SK-N-SH (cell line): Measurements from ENCODE around the gene CDH26. TPM values are rescaled to one million over a fixed set of nuclear protein-coding genes. Genes with fewer than 3 reads are reported as not detected.

ENCODE experiments used
- CTCF ChIA-PET: fragments of 300-600, 350-600 bp; formaldehyde crosslinking; extraction: SDS; loops from one replicate; lab custom pipeline; 2021; lab: Yijun Ruan, JAX
- POLR2A ChIA-PET: fragments of 350-600 bp; sonication (Branson Sonifier 250); formaldehyde crosslinking; extraction: SDS; loops from one replicate; lab custom pipeline; 2020; ENCODE audit warnings: antibody characterized with exemption, inconsistent platforms; lab: Yijun Ruan, JAX
- DNase-seq: peaks from one replicate; pipeline ENCODE4 v3.0.0; 2012
- H2AFZ ChIP-seq: fragments of 200-600 bp; sonication (generic); 2 replicates; pipeline ENCODE4 v1.8.1; 2016; ENCODE audit warnings: antibody characterized with exemption, mild to moderate bottlenecking, low read depth
- H3F3A ChIP-seq: fragments of 200-600 bp; sonication (generic); replicated peaks from 2 replicates; pipeline ENCODE3; 2016; ENCODE audit warnings: antibody characterized with exemption, mild to moderate bottlenecking; ENCODE audit not compliant: insufficient read depth
- H3K27ac ChIP-seq, 2 experiments: fragments of 200-500 bp in 1 of 2; fragments of 200-600 bp in 1 of 2; sonication (Bioruptor generic) in 1 of 2; sonication (generic), shearing (Covaris generic) in 1 of 2; 2 replicates each; pipeline versions ENCODE4 v1.5.1 to v1.6.1; 2014 to 2016; ENCODE audit warnings: low read depth in 2 of 2, inconsistent platforms in 1 of 2, low read length in 1 of 2, mild to moderate bottlenecking in 1 of 2, mixed read lengths in 1 of 2
- H3K27me3 ChIP-seq: fragments of 200-600 bp; sonication (generic), shearing (Covaris generic); 2 replicates; pipeline ENCODE4 v1.6.1; 2016; ENCODE audit warnings: mixed run types; ENCODE audit not compliant: insufficient read depth
- H3K36me3 ChIP-seq, 2 experiments: fragments of 200-500 bp in 1 of 2; fragments of 200-600 bp in 1 of 2; sonication (Bioruptor generic) in 1 of 2; sonication (generic) in 1 of 2; replicated peaks in 1 of 2; 2 replicates each; pipeline versions ENCODE3 to v1.5.1; 2014 to 2016; ENCODE audit warnings: low read length in 1 of 2, mild to moderate bottlenecking in 1 of 2; ENCODE audit not compliant: insufficient read depth in 2 of 2, control insufficient read depth in 1 of 2
- H3K4me1 ChIP-seq, 2 experiments: fragments of 200-500 bp in 1 of 2; fragments of 200-600 bp in 1 of 2; sonication (Bioruptor generic) in 1 of 2; sonication (generic), shearing (Covaris generic) in 1 of 2; 2 replicates each; pipeline versions ENCODE4 v1.5.1 to v1.6.1; 2014 to 2016; ENCODE audit warnings: low read depth in 1 of 2, low read length in 1 of 2, mixed run types in 1 of 2; ENCODE audit not compliant: insufficient read depth in 2 of 2, control insufficient read depth in 1 of 2
- H3K4me2 ChIP-seq: fragments of 200-600 bp; sonication (generic), shearing (Covaris generic); 2 replicates; pipeline ENCODE4 v1.6.1; 2017; ENCODE audit warnings: mixed run types
- H3K4me3 ChIP-seq, 2 experiments: fragments of 200-500 bp in 1 of 2; fragments of 200-600 bp in 1 of 2; sonication (Bioruptor generic) in 1 of 2; sonication (generic), shearing (Covaris generic) in 1 of 2; 2 replicates each; pipeline versions ENCODE4 v1.5.1 to v1.8.1; 2014 to 2016; ENCODE audit warnings: low read depth in 2 of 2, inconsistent platforms in 1 of 2, low read length in 1 of 2, mild to moderate bottlenecking in 1 of 2, mixed read lengths in 1 of 2, moderate library complexity in 1 of 2
- H3K79me2 ChIP-seq: fragments of 200-600 bp; sonication (generic); 2 replicates; pipeline ENCODE4 v1.8.1; 2017; ENCODE audit warnings: mild to moderate bottlenecking; ENCODE audit not compliant: insufficient read depth
- H3K9ac ChIP-seq: fragments of 200-600 bp; sonication (generic); 2 replicates; pipeline ENCODE4 v1.6.1; 2017; ENCODE audit warnings: mixed run types
- H3K9me2 ChIP-seq: fragments of 200-600 bp; sonication (generic); 2 replicates; pipeline ENCODE4 v1.6.1; 2017; ENCODE audit warnings: mixed run types
- H3K9me3 ChIP-seq: fragments of 200-600 bp; sonication (generic); 2 replicates; pipeline ENCODE4 v1.6.1; 2017; ENCODE audit warnings: mixed run types, mild to moderate bottlenecking, moderate library complexity
- H4K20me1 ChIP-seq: fragments of 200-600 bp; sonication (generic); 2 replicates; pipeline ENCODE4 v1.6.1; 2017; ENCODE audit warnings: mild to moderate bottlenecking, mixed run types; ENCODE audit not compliant: insufficient read depth
- CHD2 ChIP-seq: fragments of 150-350 bp; IDR thresholded peaks from 2 replicates; pipeline ENCODE4 v1.6.1; 2018; ENCODE audit warnings: low read length; ENCODE audit not compliant: partially characterized antibody
- EP300 ChIP-seq, 2 experiments: IDR thresholded peaks; 2 replicates each; pipeline versions ENCODE4 v1.4.0 to v1.6.1; 2012; ENCODE audit warnings: borderline replicate concordance in 1 of 2, low read depth in 1 of 2, low read length in 1 of 2
- EZH2phosphoT487 ChIP-seq: fragments of 200-600 bp; sonication (generic); IDR thresholded peaks from 2 replicates; pipeline ENCODE4 v1.6.1; 2017; ENCODE audit warnings: low read depth, mixed run types, mild to moderate bottlenecking, antibody characterized with exemption, moderate library complexity, borderline replicate concordance
- FOSL2 ChIP-seq: IDR thresholded peaks from 2 replicates; pipeline ENCODE4 v1.4.0; 2012; ENCODE audit warnings: low read depth, mild to moderate bottlenecking, moderate library complexity, borderline replicate concordance
- FOXJ3 ChIP-seq: sonication (generic); formaldehyde crosslinking; IDR thresholded peaks from 2 replicates; pipeline ENCODE4 v1.5.1; 2020; ENCODE audit warnings: mild to moderate bottlenecking, missing genetic modification reagents
- GABPA ChIP-seq: IDR thresholded peaks from 2 replicates; pipeline ENCODE4 v1.4.0; 2012; ENCODE audit warnings: low read depth, mild to moderate bottlenecking
- JUND ChIP-seq: IDR thresholded peaks from 2 replicates; pipeline ENCODE4 v1.4.0; 2012
- NRF1 ChIP-seq: IDR thresholded peaks from 2 replicates; pipeline ENCODE4 v1.6.1; 2012; ENCODE audit warnings: low read depth, mild to moderate bottlenecking, low read length
- RCOR1 ChIP-seq: fragments of 150-350 bp; IDR thresholded peaks from 2 replicates; pipeline ENCODE4 v1.6.1; 2017; ENCODE audit warnings: antibody characterized with exemption, low read length
- RXRA ChIP-seq: IDR thresholded peaks from 2 replicates; pipeline ENCODE4 v1.4.0; 2012; ENCODE audit warnings: low read depth, mild to moderate bottlenecking, borderline replicate concordance
- SMC3 ChIP-seq: IDR thresholded peaks from 2 replicates; pipeline ENCODE4 v1.6.1; 2012; ENCODE audit warnings: low read depth, low read length, improper control_type of control experiment
- TEAD4 ChIP-seq: IDR thresholded peaks from 2 replicates; pipeline ENCODE4 v1.4.0; 2012; ENCODE audit warnings: mild to moderate bottlenecking, borderline replicate concordance; ENCODE audit not compliant: insufficient read depth
- USF1 ChIP-seq: IDR thresholded peaks from 2 replicates; pipeline ENCODE4 v1.4.0; 2012; ENCODE audit warnings: low read depth, borderline replicate concordance
- USF2 ChIP-seq: fragments of 150-350 bp; IDR thresholded peaks from 2 replicates; pipeline ENCODE4 v1.6.1; 2017; ENCODE audit warnings: antibody characterized with exemption, low read length, low read depth, borderline replicate concordance
- YY1 ChIP-seq: IDR thresholded peaks from 2 replicates; pipeline ENCODE4 v1.4.0; 2012; ENCODE audit warnings: low read depth, mild to moderate bottlenecking
- WGBS: methylation state at CpG from one replicate; pipeline ENCODE4 v1.1.6; 2017; ENCODE audit warnings: low lambda C conversion rate; 5-methylcytosine and 5-hydroxymethylcytosine counted together
- polyA plus RNA-seq, 3 experiments: library from polyadenylated mRNA; depleted of rRNA; stranded (reverse); fragments of >200 nt; gene quantifications; 2 replicates each; pipeline ENCODE4 v1.2.3, GENCODE V29; 2012
- TF ChIP-seq, protein P1 (sequence below): IDR thresholded peaks from 2 replicates; pipeline ENCODE4; 2012
- TF ChIP-seq, protein P2 (sequence below): IDR thresholded peaks from 2 replicates; pipeline ENCODE4 v1.4.0; 2012; ENCODE audit warnings: low read depth

CDH26 gene
- polyA plus RNA-seq, 1 of the 3 experiments (the other 2 are of a cell fraction) = 0.13 TPM

- Histone ChIP-seq H3K9me2 (no peaks in the 10 kb centered on the region; the same call in 1 of the 2 replicates), H3F3A (no peaks in the 10 kb centered on the region), H3K4me3 (no peak overlapping the region), H3K4me1 (no peaks in the 10 kb centered on the region; a peak in 1 of 4 replicates), H3K27ac (no peak overlapping the region), H3K27me3 (no peaks in the 10 kb centered on the region), H4K20me1 (no peaks in the 10 kb centered on the region), H3K36me3 (peaks cover 0 to 4% of the 10 kb centered on the region in 2 experiments), H2AFZ (no peak overlapping the region), H3K9ac (no peak overlapping the region), H3K79me2 (no peaks in the 10 kb centered on the region)
- ChIA-PET POLR2A (no interaction called here), CTCF (interaction anchor here (2.6 kb wide), 1 partner anchor 10 kb away, joined by 13 read pairs; the partner anchor contains the start of gene SYCP2)
- DNase-seq = no peak
- 96% methylated on average over 1 of the region's 1 CpG for WGBS
- TF ChIP-seq RCOR1 (no peak), FOXJ3 (CRISPR knock-in tag) (no peak), RXRA (no peak), TEAD4 (no peak), EP300 (IDR thresholded peaks at IDR 0.05; ENCODE audit: borderline replicate concordance in 1 of 2, low read depth in 1 of 2, low read length in 1 of 2) (no peak), CHD2 (no peak), NRF1 (no peak), USF2 (no peak), YY1 (no peak), EZH2phosphoT487 (no peak), JUND (no peak), GABPA (no peak), USF1 (no peak), FOSL2 (no peak), SMC3 (no peak)
- TF ChIP-seq, protein P1, sequence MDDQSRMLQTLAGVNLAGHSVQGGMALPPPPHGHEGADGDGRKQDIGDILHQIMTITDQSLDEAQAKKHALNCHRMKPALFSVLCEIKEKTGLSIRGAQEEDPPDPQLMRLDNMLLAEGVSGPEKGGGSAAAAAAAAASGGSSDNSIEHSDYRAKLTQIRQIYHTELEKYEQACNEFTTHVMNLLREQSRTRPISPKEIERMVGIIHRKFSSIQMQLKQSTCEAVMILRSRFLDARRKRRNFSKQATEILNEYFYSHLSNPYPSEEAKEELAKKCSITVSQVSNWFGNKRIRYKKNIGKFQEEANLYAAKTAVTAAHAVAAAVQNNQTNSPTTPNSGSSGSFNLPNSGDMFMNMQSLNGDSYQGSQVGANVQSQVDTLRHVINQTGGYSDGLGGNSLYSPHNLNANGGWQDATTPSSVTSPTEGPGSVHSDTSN = no peak
- TF ChIP-seq, protein P2, sequence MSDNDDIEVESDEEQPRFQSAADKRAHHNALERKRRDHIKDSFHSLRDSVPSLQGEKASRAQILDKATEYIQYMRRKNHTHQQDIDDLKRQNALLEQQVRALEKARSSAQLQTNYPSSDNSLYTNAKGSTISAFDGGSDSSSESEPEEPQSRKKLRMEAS = no peak
- TF ChIP-seq, all 33 proteins: peak for 0
- Histone ChIP-seq H3K4me2 (no peak overlapping the region), H3K9me3 (no peaks in the 10 kb centered on the region)
Measured at GRCh38 chr20:59923514-59923913, 34.7 kb upstream of the CDH26 start.
